22Rv1 (cell line): ENCODE data around the gene GAGE12F.
"Not testable (repeated sequence)": the region's sequence is repeated elsewhere in the genome, so short reads cannot be mapped to it uniquely, and the experiment has no call there.

Experiments used
- H3K27ac ChIP-seq: fragments of 450-650 bp; 2 replicates; pipeline ENCODE4 v1.5.1; 2017
- ZFX ChIP-seq: fragments of 450-650 bp; IDR thresholded peaks from 2 replicates; pipeline ENCODE4 v1.6.1; 2017; ENCODE audit warnings: antibody characterized with exemption, borderline replicate concordance
- TF ChIP-seq, protein P1 (sequence below): fragments of 450-650 bp; IDR thresholded peaks from 2 replicates; pipeline ENCODE4 v1.5.1; 2017; ENCODE audit warnings: mild to moderate bottlenecking

The GAGE12F gene, protein sequence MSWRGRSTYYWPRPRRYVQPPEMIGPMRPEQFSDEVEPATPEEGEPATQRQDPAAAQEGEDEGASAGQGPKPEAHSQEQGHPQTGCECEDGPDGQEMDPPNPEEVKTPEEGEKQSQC

DNA sequence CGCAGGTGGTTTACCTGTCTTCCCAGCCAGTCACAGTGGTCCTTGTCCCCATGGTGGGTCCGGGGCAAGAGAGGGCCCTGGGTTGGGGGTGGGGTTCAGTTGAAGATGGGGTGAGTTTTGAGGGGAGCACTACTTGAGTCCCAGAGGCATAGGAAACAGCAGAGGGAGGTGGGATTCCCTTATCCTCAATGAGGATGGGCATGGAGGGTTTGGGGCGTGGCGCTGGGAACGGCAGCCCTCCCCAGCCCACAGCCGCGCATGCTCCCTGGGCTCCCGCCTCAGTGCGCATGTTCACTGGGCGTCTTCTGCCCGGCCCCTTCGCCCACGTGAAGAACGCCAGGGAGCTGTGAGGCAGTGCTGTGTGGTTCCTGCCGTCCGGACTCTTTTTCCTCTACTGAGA lies at the start of gene GAGE12F:
GAGE12F (plus strand) TSS at position 301 of the 400 bp plus-strand sequence. CDS start 1,155 bp downstream, outside the sequence.
- not testable (repeated sequence) for H3K27ac ChIP-seq

DNA sequence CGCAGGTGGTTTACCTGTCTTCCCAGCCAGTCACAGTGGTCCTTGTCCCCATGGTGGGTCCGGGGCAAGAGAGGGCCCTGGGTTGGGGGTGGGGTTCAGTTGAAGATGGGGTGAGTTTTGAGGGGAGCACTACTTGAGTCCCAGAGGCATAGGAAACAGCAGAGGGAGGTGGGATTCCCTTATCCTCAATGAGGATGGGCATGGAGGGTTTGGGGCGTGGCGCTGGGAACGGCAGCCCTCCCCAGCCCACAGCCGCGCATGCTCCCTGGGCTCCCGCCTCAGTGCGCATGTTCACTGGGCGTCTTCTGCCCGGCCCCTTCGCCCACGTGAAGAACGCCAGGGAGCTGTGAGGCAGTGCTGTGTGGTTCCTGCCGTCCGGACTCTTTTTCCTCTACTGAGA lies 28.8 kb upstream of the GAGE12F start, which contains the start of gene GAGE12C:
GAGE12C (plus strand) TSS at position 301 of the 400 bp plus-strand sequence. CDS start 1,155 bp downstream, outside the sequence.
- H3K27ac ChIP-seq, result not testable (repeated sequence)

- H3K27ac ChIP-seq, result not testable (repeated sequence)
These were observed 19.2 kb upstream of the GAGE12F start, which contains the start of gene GAGE12D for GRCh38 chrX:49541433-49541832. GAGE12D (plus strand) TSS chrX:49541733; CDS start chrX:49542888, 1,155 bp downstream.

- not testable (repeated sequence) for H3K27ac ChIP-seq
These were observed 9.7 kb upstream of the GAGE12F start, which contains the start of gene GAGE12E for GRCh38 chrX:49550989-49551388. GAGE12E (plus strand) TSS chrX:49551289; CDS start chrX:49552444, 1,155 bp downstream.

- not testable (repeated sequence) for H3K27ac ChIP-seq
These were observed 8.1 kb downstream of the GAGE12F start for GRCh38 chrX:49568728-49569127.

DNA sequence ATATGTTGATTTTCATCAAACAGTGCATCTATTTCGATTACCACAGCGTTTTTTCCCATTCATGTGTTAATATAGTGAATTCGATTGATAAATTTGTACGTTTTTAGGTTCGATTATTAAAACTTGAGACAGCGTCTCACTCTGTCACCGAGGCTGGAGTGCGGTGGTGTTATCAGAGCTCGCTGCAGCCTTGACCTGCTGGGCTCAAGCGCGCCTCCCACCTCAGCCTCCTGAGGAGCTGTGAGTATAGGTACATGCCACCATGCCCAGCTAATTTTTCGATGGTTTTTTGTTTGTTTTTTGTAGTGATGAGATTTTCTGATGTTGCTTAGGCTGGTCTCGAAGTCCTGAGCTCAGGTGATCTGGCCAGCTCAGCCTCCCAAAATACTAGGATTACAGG lies 8.5 kb downstream of the GAGE12F start:
- not testable (repeated sequence) for H3K27ac ChIP-seq

- not testable (repeated sequence) for H3K27ac ChIP-seq
These were observed 9.5 kb downstream of the GAGE12F start, which contains the start of gene GAGE12G for GRCh38 chrX:49570100-49570499. GAGE12G (plus strand) TSS chrX:49570400; CDS start chrX:49571555, 1,155 bp downstream.

DNA sequence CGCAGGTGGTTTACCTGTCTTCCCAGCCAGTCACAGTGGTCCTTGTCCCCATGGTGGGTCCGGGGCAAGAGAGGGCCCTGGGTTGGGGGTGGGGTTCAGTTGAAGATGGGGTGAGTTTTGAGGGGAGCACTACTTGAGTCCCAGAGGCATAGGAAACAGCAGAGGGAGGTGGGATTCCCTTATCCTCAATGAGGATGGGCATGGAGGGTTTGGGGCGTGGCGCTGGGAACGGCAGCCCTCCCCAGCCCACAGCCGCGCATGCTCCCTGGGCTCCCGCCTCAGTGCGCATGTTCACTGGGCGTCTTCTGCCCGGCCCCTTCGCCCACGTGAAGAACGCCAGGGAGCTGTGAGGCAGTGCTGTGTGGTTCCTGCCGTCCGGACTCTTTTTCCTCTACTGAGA lies 19.0 kb downstream of the GAGE12F start, which contains the start of gene GAGE12H:
GAGE12H (plus strand) TSS at position 301 of the 400 bp plus-strand sequence. CDS start 1,155 bp downstream, outside the sequence.
- H3K27ac ChIP-seq, result not testable (repeated sequence)

DNA sequence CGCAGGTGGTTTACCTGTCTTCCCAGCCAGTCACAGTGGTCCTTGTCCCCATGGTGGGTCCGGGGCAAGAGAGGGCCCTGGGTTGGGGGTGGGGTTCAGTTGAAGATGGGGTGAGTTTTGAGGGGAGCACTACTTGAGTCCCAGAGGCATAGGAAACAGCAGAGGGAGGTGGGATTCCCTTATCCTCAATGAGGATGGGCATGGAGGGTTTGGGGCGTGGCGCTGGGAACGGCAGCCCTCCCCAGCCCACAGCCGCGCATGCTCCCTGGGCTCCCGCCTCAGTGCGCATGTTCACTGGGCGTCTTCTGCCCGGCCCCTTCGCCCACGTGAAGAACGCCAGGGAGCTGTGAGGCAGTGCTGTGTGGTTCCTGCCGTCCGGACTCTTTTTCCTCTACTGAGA lies 28.6 kb downstream of the GAGE12F start, which contains the start of gene GAGE2A:
GAGE2A (plus strand) TSS at position 301 of the 400 bp plus-strand sequence. CDS start 1,155 bp downstream, outside the sequence.
- not testable (repeated sequence) for H3K27ac ChIP-seq

GRCh38 chrX:49589769-49590478 lies 29.3 kb downstream of the GAGE12F start:
- H3K27ac ChIP-seq, result not testable (repeated sequence)

- not testable (repeated sequence) for H3K27ac ChIP-seq
These were observed 29.8 kb downstream of the GAGE12F start for GRCh38 chrX:49590488-49590887.

DNA sequence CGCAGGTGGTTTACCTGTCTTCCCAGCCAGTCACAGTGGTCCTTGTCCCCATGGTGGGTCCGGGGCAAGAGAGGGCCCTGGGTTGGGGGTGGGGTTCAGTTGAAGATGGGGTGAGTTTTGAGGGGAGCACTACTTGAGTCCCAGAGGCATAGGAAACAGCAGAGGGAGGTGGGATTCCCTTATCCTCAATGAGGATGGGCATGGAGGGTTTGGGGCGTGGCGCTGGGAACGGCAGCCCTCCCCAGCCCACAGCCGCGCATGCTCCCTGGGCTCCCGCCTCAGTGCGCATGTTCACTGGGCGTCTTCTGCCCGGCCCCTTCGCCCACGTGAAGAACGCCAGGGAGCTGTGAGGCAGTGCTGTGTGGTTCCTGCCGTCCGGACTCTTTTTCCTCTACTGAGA lies 38.1 kb downstream of the GAGE12F start, which contains the start of gene GAGE1:
GAGE1 (plus strand) TSS at position 301 of the 400 bp plus-strand sequence. CDS start 1,155 bp downstream, outside the sequence.
- H3K27ac ChIP-seq, result not testable (repeated sequence)

GRCh38 chrX:49610718-49611310 lies 50.2 kb downstream of the GAGE12F start:
- H3K27ac ChIP-seq, result no peak overlapping the region
- TF ChIP-seq, protein P1, sequence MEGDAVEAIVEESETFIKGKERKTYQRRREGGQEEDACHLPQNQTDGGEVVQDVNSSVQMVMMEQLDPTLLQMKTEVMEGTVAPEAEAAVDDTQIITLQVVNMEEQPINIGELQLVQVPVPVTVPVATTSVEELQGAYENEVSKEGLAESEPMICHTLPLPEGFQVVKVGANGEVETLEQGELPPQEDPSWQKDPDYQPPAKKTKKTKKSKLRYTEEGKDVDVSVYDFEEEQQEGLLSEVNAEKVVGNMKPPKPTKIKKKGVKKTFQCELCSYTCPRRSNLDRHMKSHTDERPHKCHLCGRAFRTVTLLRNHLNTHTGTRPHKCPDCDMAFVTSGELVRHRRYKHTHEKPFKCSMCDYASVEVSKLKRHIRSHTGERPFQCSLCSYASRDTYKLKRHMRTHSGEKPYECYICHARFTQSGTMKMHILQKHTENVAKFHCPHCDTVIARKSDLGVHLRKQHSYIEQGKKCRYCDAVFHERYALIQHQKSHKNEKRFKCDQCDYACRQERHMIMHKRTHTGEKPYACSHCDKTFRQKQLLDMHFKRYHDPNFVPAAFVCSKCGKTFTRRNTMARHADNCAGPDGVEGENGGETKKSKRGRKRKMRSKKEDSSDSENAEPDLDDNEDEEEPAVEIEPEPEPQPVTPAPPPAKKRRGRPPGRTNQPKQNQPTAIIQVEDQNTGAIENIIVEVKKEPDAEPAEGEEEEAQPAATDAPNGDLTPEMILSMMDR, result no peak
- TF ChIP-seq ZFX, result no peak
